Ishikawa (cell line): ENCODE data around the gene FGD6.

ENCODE experiments used
- CEBPB ChIP-seq: IDR thresholded peaks from 2 replicates; pipeline ENCODE4 v1.6.1; 2012
- CREB1 ChIP-seq: IDR thresholded peaks from 2 replicates; pipeline ENCODE4 v1.6.1; 2012; ENCODE audit warnings: low read depth
- EGR1 ChIP-seq: IDR thresholded peaks from 2 replicates; pipeline ENCODE4 v1.6.1; 2012
- EP300 ChIP-seq: IDR thresholded peaks from 2 replicates; pipeline ENCODE4 v1.6.1; 2012; ENCODE audit warnings: borderline replicate concordance
- FOXM1 ChIP-seq: IDR thresholded peaks from 2 replicates; pipeline ENCODE4 v1.6.1; 2012; ENCODE audit warnings: low read depth, borderline replicate concordance
- MAX ChIP-seq: IDR thresholded peaks from 2 replicates; pipeline ENCODE4 v1.6.1; 2012
- NFIC ChIP-seq: IDR thresholded peaks from 2 replicates; pipeline ENCODE4 v1.6.1; 2012
- RAD21 ChIP-seq: IDR thresholded peaks from 2 replicates; pipeline ENCODE4 v1.6.1; 2012; ENCODE audit warnings: low read depth
- REST ChIP-seq: IDR thresholded peaks from 2 replicates; pipeline ENCODE4 v1.6.1; 2012; ENCODE audit warnings: low read depth, mild to moderate bottlenecking
- TAF1 ChIP-seq: IDR thresholded peaks from 2 replicates; pipeline ENCODE4 v1.6.1; 2012; ENCODE audit warnings: low read depth, mild to moderate bottlenecking
- TCF12 ChIP-seq: IDR thresholded peaks from 2 replicates; pipeline ENCODE4 v1.6.1; 2012; ENCODE audit warnings: low read depth
- TEAD4 ChIP-seq: IDR thresholded peaks from 2 replicates; pipeline ENCODE4 v1.6.1; 2012
- USF1 ChIP-seq: IDR thresholded peaks from 2 replicates; pipeline ENCODE4 v1.6.1; 2012
- YY1 ChIP-seq: IDR thresholded peaks from 2 replicates; pipeline ENCODE4 v1.6.1; 2012; ENCODE audit warnings: low read depth
- ZBTB7A ChIP-seq: IDR thresholded peaks from 2 replicates; pipeline ENCODE4 v1.6.1; 2012; ENCODE audit warnings: low read depth

Gene FGD6

GRCh38 chr12:95200128-95200894 is 17.0 kb downstream of the FGD6 start:
- TF ChIP-seq MAX, result no peak
- no peak for TF ChIP-seq CEBPB
- TF ChIP-seq REST, result no peak
- TF ChIP-seq FOXM1, result no peak
- TF ChIP-seq USF1, result no peak
- TF ChIP-seq NFIC, result no peak
- TF ChIP-seq TCF12, result no peak
- TF ChIP-seq CREB1, result no peak
- no peak for TF ChIP-seq TEAD4
- TF ChIP-seq YY1, result no peak
- no peak for TF ChIP-seq TAF1
- no peak for TF ChIP-seq EP300
- TF ChIP-seq EGR1, result no peak
- TF ChIP-seq RAD21, result no peak
- no peak for TF ChIP-seq ZBTB7A

DNA sequence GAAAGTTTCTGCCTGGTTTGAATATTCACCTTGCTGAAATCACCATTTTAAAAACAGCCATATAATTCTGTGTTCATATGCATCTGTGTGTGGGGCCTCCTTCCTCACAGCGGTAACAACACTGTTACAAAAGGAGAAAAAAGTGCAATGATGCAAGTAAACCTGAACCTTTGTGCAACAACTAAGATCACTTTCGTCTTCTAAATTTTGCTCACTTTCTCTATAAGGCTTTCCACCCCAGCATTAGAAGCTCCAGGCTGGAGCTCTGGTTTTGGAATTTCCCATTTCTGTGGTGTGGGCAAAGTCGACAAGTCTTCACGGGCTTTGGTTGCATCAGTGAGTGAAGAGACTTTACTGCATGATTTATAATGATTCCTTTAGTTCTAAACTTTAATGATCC is 18.4 kb downstream of the FGD6 start:
- TF ChIP-seq TAF1, result no peak

DNA sequence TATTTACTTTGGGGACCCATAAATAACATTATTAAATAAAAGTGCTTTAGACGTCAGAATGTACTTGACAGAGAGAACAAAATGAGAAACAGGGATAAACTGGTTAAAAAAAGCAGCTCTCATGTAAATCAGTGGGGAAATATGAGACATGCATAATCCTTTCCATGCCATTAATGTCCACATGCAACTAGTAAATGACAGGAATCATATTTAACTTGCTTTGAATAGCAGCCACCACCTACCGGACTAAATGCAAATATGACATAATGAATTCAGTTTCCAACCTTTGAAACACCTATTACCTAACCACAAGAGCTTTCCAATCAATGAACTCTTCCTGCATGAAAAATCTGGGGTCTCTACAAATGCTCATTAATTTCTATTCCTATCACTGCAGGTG is 19.6 kb downstream of the FGD6 start:
- TF ChIP-seq MAX, result no peak
- no peak for TF ChIP-seq RAD21
- TF ChIP-seq ZBTB7A, result no peak
- no peak for TF ChIP-seq FOXM1
- no peak for TF ChIP-seq USF1
- TF ChIP-seq EP300, result no peak
- no peak for TF ChIP-seq YY1
- no peak for TF ChIP-seq EGR1
- no peak for TF ChIP-seq CEBPB
- TF ChIP-seq TEAD4, result no peak
- no peak for TF ChIP-seq TCF12
- no peak for TF ChIP-seq REST

GRCh38 chr12:95195122-95195521 is 22.1 kb downstream of the FGD6 start:
- TF ChIP-seq NFIC (no peak), TAF1 (no peak)

GRCh38 chr12:95193139-95193538 is 24.1 kb downstream of the FGD6 start:
- TF ChIP-seq USF1, result no peak
- TF ChIP-seq EP300, result no peak
- TF ChIP-seq NFIC, result no peak
- no peak for TF ChIP-seq RAD21
- no peak for TF ChIP-seq YY1
- TF ChIP-seq TCF12, result no peak
- TF ChIP-seq CEBPB, result no peak
- TF ChIP-seq MAX, result no peak
- TF ChIP-seq CREB1, result no peak
- no peak for TF ChIP-seq ZBTB7A
- TF ChIP-seq EGR1, result no peak
- TF ChIP-seq TAF1, result no peak
- TF ChIP-seq REST, result no peak
